GM19463 (cell line): ENCODE results near the gene CACHD1.
"Not testable (repeated sequence)": the region's sequence is repeated elsewhere in the genome, so short reads cannot be mapped to it uniquely, and the experiment has no call there.

Experiments
- ATAC-seq: cut with Tn5 transposase; IDR thresholded peaks from one replicate; pipeline ENCODE4 v1.9.1; 2021; ENCODE audit warnings: mild to moderate bottlenecking, moderate library complexity; ENCODE audit not compliant: unreplicated experiment

The CACHD1 gene

DNA sequence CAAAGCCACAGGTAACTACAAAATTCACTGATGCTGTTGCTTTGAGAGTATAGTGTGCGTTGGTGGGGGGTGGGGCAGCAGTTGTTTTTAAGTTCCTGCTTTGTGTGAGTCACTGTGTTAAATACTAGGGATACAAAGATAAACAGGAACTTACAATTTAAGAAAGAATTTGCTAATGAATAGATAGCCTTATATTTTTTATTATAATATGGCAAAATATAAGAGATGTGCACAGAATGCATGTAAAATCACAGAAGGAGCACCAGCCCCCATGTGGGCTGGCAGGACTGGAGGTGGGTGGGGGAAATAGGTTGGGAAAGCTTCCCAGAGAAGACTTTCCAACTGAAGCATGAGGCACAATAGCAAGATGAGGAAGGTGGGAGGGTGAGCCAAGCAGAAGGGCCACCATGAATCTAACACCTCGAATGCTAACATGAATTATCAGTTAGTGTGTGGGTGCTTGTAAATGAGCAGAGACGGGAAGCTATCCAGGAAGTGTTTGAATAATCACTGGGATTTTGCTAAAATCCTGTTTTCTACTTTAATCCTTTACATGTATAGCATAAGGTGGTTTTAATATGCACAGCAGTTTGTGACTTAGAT is 217.9 kb downstream of the CACHD1 start:
- no peak for ATAC-seq

GRCh38 chr1:64691626-64692025 is 221.7 kb downstream of the CACHD1 start:
- ATAC-seq: no peak

GRCh38 chr1:64692911-64693310 is 223.0 kb downstream of the CACHD1 start:
- no peak for ATAC-seq

GRCh38 chr1:64693406-64693805 is 223.5 kb downstream of the CACHD1 start:
- no peak for ATAC-seq

DNA sequence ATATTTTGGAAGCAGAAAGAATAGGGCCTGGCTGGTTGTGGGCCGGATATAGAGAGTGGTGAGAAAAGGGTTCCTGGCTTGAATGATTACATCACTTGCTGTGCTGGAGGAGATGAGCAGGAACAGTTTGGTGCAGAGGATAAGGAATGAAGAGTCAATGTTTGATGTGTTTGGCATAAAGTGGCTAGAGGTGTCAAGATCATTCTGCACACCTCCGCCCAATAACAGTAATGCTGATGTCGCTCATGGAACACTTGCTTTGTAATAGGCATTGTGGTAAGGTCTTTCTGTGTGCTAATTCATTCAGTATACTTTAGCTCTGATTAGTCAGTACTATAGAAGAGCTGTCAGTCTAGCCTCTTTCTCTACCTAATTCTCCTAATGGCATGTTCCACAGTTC is 226.9 kb downstream of the CACHD1 start:
- no peak for ATAC-seq

GRCh38 chr1:64699327-64699726 is 229.4 kb downstream of the CACHD1 start:
- no peak for ATAC-seq

DNA sequence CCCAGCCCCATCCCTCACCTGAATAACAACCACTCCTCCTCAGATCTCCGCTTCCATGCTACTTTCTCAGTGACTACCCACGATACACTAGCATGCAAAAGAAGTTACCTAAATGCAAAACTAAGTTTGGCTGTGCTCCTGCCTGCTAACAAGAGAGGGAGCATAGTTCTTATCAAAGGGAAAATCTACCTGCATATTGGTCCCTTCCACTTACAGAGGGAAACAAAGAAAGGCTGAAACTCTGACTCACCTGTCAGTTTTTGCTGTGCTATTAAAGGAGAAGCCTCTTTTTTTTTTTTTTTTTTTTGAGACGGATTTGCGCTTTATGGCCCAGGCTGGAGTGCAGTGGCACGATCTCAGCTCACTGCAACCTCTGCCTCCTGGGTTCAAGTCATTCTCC is 231.1 kb downstream of the CACHD1 start:
- no peak for ATAC-seq

DNA sequence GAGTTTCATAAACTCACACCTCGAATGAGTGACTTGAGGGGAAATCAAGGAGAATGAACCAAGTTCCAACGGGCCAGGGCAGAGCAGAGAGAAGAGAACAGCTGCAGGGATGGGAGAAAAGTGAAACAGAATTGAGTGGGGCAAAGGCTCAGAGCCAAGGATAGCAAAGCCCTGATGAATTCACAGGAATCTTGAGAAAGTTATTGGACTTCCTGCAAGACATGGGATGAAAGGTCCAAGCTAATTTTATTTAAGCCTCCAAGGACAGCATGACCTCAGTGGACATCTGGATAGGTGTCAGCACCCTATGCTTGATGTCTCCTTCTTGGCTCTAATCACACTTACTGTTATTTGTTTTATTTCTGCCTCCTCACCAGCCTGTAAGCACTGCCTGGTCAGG is 232.0 kb downstream of the CACHD1 start:
- ATAC-seq: no peak

GRCh38 chr1:64702670-64703069 is 232.7 kb downstream of the CACHD1 start:
- ATAC-seq: not testable (repeated sequence)

DNA sequence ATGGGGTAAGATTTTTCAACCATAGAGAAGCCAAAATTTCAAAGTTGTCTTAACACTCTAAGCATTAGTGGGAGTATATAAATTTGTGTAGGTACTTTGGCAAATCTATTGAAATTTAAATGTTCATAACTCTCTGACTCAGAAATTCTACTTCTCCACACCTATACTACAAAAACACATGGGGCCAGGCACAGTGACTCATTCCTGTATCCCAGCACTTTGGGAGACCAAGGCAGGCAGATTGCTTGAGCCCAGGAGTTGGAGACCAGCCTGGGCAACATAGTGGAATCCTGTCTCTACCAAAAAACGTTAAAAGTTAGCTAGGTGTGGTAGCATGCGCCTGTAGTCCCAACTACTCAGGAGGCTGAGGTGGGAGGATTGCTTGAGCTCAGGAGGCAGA is 233.7 kb downstream of the CACHD1 start:
- ATAC-seq: no peak

DNA sequence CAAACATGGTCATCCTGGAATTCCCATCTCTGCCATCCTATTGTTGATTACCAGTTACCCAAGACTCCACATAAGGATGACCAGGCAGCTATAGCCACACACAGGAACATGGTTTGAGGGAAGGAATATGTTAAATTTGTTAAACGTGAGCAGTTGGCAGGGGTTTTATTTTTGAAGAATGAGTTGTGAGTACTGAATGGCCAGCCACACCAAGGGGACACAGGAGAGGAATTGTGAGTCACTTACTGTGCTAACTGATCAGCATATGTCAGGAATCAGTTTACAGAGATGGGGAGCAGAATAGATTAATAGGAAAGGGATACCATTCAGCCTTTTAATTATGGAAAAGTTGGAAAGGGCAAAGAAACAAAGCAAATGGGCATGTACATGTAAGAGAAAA is 235.7 kb downstream of the CACHD1 start:
- no peak for ATAC-seq

DNA sequence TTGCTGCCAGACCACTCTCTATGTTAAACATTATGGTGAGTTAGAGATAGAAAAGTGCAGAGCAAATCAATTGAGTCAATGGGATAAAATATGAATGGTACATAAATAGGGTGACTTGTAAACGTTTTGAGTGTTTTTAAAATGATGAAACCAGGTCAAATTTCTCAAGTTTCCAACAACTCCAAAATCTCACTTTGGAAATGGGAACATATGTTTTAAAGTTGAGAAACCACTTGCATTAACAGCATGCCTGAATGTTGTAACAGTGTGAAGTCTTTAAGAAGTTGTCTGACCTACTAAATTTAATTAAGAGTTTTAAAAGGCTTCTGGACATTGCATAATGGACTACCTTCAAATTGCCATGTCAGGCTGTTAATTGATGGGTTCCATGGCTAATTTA is 241.3 kb downstream of the CACHD1 start:
- ATAC-seq: no peak

DNA sequence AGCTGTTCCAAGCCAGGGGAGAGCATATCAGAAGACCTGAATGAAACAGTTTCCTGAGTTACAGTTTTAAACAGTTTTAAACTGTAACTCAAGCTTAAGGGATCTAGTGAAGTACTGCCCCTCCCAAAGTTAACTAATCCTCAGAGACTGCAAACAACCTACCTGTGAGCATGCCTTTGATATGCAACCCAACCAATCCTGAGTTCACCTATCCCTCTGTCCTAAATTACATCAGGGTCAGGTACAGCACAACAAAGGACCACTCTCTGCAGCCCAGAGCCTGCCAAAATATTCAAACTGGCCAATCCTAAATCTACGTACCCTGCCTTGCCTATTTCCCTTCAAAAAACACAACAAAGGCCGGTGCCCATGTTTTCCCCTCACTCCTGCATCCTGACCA is 242.1 kb downstream of the CACHD1 start:
- ATAC-seq: no peak

DNA sequence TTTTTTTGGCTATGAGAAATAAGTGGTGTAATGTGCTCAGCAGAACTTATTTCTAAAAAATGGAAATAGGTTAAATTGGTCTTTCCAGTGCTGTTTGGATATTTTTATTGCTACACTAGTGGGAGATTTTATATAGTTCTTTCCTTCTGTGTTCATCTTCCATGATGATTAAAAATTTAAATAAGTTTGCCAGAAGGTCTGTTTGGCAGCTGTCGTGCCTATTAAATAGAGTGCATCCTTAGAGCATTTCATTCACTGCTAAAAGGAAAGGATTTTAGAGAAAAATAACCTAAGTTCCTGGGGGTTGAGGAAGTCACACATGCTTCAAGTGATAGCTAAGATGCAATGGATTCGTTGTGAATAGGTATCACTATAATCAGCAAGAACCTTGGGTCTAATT is 245.3 kb downstream of the CACHD1 start:
- ATAC-seq: no peak

- ATAC-seq: no peak
Measured at GRCh38 chr1:64721135-64721534, 251.2 kb downstream of the CACHD1 start.

GRCh38 chr1:64721576-64722145 is 251.7 kb downstream of the CACHD1 start:
- no peak for ATAC-seq

- no peak for ATAC-seq
Measured at GRCh38 chr1:64727861-64728260, 257.9 kb downstream of the CACHD1 start.

DNA sequence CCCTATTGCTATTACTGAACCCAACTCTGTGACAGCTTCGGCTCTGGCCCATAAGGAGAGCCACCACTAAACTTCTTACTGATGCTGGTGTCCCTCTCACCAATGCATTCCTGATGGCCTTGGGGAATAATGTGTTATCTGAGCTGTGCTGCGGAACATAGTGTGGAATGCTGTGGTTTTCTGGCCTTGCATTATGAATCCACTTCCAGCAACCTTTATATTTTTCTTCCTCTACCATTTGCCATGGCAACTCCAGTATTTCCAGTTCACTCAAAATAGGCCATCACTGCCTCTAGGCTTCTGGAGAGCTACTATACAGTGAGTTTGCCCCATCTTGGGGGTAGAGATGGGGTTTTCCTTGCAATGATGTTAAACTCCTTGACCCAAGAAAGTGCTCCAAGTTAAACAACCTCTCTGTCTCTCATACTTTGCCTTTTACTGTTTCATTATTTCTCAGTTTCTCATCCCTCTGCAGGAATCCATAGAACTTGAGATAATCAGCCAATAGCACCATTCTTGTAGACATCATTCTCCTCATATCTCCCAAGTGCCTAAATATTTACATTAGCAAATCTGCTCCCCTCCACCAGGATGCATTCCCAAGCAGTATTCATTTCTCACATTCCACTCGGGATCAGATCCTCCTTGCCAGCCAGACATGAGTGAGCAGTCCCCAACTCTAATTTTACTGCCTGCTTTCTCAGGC is 263.8 kb downstream of the CACHD1 start:
- no peak for ATAC-seq

GRCh38 chr1:64734287-64734652 is 264.3 kb downstream of the CACHD1 start:
- no peak for ATAC-seq

DNA sequence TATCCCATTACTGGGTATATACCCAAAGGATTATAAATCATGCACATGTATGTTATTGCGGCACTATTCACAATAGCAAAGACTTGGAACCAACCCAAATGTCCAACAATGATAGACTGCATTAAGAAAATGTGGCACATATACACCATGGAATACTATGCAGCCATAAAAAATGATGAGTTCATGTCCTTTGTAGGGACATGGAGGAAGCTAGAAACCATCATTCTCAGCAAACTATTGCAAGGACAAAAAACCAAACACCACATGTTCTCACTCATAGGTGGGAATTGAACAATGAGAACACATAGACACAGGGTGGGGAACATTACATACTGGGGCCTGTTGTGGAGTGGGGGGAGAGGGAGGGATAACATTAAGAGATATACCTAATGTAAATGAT is 270.8 kb downstream of the CACHD1 start:
- ATAC-seq: not testable (repeated sequence)
